ENCODE data around the gene RANBP9. TPM values are rescaled to one million over a fixed set of nuclear protein-coding genes. Genes with fewer than 3 reads are reported as not detected.

Gene RANBP9
- total and polyA plus RNA-seq, 2 of the 13 experiments (the other 11 are each of a cell fraction or from before 2014, with no cell fraction given), result 26.6 to 30.6 TPM

DNA sequence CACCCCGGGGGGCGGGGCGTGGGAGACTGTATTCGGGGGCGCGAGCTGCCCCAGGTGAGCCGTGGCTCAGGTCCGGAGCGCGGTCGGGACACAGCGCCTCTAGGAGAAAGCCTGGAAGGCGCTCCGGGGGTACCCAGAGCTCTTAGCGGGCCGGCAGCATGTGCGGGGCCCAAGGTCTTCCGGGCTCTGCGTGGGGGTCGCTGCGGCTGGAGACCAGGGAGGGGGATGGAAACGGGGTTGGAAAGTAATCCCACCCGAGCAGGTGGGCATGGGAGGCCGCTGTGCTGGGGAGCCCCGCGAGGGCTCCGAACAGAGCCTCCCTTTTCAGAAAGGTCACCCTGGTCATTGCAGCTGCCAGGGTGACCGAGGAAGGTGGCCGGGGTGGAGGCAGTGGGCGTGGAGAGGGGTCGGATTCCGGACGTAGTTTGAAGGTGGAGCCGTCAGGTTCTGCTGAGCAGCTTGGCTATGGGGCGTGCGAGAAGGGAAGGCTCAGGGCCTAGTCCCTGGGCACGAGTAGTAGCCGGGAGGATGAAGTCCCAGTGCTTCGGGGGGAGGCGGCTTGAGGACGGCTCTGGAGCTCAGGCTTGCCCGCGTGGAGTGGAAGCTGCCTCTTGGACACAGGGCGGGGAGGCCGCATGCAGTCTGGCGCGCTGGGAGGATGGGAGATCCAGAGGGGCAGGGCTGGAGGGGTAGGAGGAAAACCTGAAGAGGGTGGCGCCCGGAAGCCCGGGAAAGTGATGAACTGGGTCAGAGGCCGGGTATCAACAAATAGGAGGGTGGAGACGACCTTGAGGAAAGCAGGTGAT, 136.9 kb downstream of the RANBP9 start, which contains the start of gene SIRT5 (continued):
- TF ChIP-seq, protein P1, sequence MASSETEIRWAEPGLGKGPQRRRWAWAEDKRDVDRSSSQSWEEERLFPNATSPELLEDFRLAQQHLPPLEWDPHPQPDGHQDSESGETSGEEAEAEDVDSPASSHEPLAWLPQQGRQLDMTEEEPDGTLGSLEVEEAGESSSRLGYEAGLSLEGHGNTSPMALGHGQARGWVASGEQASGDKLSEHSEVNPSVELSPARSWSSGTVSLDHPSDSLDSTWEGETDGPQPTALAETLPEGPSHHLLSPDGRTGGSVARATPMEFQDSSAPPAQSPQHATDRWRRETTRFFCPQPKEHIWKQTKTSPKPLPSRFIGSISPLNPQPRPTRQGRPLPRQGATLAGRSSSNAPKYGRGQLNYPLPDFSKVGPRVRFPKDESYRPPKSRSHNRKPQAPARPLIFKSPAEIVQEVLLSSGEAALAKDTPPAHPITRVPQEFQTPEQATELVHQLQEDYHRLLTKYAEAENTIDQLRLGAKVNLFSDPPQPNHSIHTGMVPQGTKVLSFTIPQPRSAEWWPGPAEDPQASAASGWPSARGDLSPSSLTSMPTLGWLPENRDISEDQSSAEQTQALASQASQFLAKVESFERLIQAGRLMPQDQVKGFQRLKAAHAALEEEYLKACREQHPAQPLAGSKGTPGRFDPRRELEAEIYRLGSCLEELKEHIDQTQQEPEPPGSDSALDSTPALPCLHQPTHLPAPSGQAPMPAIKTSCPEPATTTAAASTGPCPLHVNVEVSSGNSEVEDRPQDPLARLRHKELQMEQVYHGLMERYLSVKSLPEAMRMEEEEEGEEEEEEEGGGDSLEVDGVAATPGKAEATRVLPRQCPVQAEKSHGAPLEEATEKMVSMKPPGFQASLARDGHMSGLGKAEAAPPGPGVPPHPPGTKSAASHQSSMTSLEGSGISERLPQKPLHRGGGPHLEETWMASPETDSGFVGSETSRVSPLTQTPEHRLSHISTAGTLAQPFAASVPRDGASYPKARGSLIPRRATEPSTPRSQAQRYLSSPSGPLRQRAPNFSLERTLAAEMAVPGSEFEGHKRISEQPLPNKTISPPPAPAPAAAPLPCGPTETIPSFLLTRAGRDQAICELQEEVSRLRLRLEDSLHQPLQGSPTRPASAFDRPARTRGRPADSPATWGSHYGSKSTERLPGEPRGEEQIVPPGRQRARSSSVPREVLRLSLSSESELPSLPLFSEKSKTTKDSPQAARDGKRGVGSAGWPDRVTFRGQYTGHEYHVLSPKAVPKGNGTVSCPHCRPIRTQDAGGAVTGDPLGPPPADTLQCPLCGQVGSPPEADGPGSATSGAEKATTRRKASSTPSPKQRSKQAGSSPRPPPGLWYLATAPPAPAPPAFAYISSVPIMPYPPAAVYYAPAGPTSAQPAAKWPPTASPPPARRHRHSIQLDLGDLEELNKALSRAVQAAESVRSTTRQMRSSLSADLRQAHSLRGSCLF (CRISPR knock-in tag; IDR thresholded peaks at IDR 0.05; ENCODE audit: borderline replicate concordance), result no peak
- peak; percentile 89 for TF ChIP-seq CBX1 (IDR thresholded peaks at IDR 0.05; ENCODE audit: low read depth)
- TF ChIP-seq SIN3B (IDR thresholded peaks at IDR 0.05; ENCODE audit: low read length), result no peak
- peak; percentile 42; the same call in 1 of the 2 replicates for TF ChIP-seq LBX2 (CRISPR knock-in tag; IDR thresholded peaks at IDR 0.05; ENCODE audit: borderline replicate concordance)
- peak; percentile 95 for TF ChIP-seq ZNF563 (CRISPR knock-in tag; IDR thresholded peaks at IDR 0.05)
- no peak for TF ChIP-seq MATR3 (CRISPR knock-in tag; IDR thresholded peaks at IDR 0.05)
- TF ChIP-seq PITX1 (CRISPR knock-in tag; IDR thresholded peaks at IDR 0.05), result peak; percentile 92
- TF ChIP-seq ZNF780A (CRISPR knock-in tag; IDR thresholded peaks at IDR 0.05), result no peak
- no peak for TF ChIP-seq MAFF (IDR thresholded peaks at IDR 0.05; ENCODE audit: low read depth, low read length)
- TF ChIP-seq SMYD3 (CRISPR knock-in tag; IDR thresholded peaks at IDR 0.05), result peak; percentile 86
- TF ChIP-seq GMEB1 (CRISPR knock-in tag; IDR thresholded peaks at IDR 0.05; ENCODE audit: borderline replicate concordance), result peak; percentile 67
- TF ChIP-seq, protein P2, sequence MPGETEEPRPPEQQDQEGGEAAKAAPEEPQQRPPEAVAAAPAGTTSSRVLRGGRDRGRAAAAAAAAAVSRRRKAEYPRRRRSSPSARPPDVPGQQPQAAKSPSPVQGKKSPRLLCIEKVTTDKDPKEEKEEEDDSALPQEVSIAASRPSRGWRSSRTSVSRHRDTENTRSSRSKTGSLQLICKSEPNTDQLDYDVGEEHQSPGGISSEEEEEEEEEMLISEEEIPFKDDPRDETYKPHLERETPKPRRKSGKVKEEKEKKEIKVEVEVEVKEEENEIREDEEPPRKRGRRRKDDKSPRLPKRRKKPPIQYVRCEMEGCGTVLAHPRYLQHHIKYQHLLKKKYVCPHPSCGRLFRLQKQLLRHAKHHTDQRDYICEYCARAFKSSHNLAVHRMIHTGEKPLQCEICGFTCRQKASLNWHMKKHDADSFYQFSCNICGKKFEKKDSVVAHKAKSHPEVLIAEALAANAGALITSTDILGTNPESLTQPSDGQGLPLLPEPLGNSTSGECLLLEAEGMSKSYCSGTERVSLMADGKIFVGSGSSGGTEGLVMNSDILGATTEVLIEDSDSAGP (CRISPR knock-in tag; IDR thresholded peaks at IDR 0.05; ENCODE audit: borderline replicate concordance), result peak; percentile 91
- peak; percentile 94 for TF ChIP-seq ZFY (CRISPR knock-in tag; IDR thresholded peaks at IDR 0.05)
- peak; percentile 30; the same call in 1 of the 2 replicates for TF ChIP-seq ZFP1 (CRISPR knock-in tag; IDR thresholded peaks at IDR 0.05)
- no peak for TF ChIP-seq RAD51 (IDR thresholded peaks at IDR 0.05; ENCODE audit: borderline replicate concordance)
- TF ChIP-seq ZBTB7B (CRISPR knock-in tag; IDR thresholded peaks at IDR 0.05), result peak; percentile 96
- no peak for TF ChIP-seq ZFAT (CRISPR knock-in tag; conservative IDR thresholded peaks at IDR 0.05)
- peak; percentile 89 for TF ChIP-seq RXRA (CRISPR knock-in tag; IDR thresholded peaks at IDR 0.05)
- TF ChIP-seq TERF1 (CRISPR knock-in tag; IDR thresholded peaks at IDR 0.05), result no peak; the same call in 1 of the 2 replicates
